ENCODE results near the gene EMID1.

The EMID1 gene

GRCh38 chr22:29260601-29261315 lies 55.1 kb downstream of the EMID1 start:
- no peak for DNase-seq (ENCODE audit: low spot score)

- no peak for DNase-seq (ENCODE audit: low spot score)
Observed at GRCh38 chr22:29263791-29264276, 58.1 kb downstream of the EMID1 start.

DNA sequence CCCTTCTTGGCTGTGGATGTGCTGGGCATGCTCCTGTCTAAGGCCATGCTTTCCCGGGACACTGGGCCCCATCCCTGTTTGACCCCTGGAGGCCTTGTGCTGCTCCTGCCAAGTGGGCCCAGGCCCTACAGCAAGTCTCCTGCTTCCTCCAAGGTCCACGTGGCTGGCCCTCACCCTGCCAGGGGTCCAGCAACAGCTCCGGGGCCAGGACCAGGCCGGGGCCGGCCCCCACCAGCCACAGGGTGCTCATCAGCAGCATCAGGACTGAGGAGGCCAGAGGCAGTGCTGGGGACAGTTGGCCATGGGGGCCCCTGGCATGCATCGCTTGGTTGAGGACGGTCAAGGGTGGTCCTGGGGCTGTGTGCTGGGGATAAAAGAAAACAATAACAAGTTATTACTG lies 59.6 kb downstream of the EMID1 start:
- DNase-seq (ENCODE audit: low spot score) = no peak

- DNase-seq (ENCODE audit: low spot score) = no peak
Observed at GRCh38 chr22:29265929-29266328, 60.2 kb downstream of the EMID1 start.

DNA sequence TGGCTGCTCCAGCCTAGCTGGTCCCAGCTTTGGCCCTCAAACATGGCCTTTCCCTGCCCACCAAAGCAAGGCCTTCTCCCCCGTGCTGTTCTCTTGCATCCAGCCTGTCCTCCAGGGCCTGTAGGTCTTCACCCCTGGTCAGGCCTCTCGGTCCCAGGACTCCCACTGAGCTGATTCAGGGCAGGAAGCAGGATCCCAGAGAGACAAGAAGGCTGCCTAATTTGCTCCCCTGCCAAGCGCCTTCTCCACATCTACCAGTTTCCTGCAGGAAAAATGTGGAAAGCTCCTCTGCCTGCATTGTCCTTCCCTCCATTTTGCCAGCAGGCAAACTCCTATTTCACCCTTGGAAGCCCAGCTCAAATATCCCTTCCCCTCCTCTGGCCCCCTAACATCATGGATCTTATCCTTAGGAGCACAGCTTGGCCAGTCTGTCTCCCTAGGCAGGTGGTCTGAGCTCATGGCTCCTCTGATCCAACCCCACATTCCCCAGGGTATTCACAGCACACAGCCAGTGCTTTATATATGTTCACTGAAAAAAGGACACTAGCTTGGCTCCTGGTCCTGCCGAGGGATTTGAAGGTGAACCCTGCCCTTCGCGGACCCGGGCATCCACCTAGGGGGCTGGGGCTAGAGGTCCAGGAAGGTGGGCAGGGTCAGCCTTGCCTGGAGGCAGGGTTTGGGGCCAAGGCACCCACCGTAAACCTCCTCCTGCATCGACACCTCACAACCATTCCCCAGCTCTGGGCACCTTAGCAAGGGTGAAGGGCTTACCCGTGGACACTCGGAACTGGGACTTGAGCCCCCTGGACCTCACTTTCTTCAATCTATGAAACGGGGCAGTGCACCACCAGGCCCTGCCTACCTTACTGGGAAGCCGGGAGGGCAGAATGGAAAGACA lies 61.1 kb downstream of the EMID1 start:
- no peak for DNase-seq (ENCODE audit: low spot score)

GRCh38 chr22:29267462-29267857 lies 61.8 kb downstream of the EMID1 start:
- no peak for DNase-seq (ENCODE audit: low spot score)

DNA sequence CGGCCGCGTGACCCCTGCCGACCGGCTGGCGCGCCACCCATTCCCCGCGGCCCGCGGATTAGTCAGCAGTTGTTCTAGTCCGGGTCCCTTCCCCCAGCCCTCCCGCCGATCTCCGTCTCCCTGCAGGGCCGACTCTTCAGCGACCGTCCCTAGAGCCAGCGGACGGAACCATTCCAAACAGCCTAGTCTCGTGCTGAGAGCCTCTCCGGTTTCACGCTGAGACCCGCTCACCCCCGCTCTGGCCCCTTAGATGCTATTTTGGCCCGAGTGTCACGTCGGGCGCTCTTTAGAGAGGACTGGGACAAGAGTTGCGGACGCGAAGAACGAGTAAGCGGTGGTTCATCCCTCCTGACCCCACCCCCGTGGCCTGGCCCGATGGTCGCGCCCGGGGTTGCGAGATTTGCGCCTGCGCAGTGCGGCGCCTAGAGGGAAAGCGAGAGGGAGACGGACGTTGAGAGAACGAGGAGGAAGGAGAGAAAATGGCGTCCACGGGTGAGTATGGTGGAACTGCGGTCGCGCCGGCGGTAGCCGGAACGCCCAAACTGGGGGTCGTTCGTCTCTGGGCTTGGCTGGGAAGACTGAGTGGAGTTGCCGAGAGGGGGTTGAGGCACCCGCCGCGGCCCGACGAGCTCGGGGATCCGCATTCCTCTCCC lies 62.3 kb downstream of the EMID1 start, which contains the start of the genes EWSR1 and RHBDD3:
Gene EWSR1 (plus strand): TSS at position 411 of the 653 bp plus-strand sequence. CDS start 69 bp downstream, at position 480.
Gene RHBDD3 (minus strand): TSS at position 124 of the 653 bp plus-strand sequence. CDS start 2,355 bp downstream, outside the sequence.
- DNase-seq (ENCODE audit: low spot score) = peak; percentile 97

- peak; percentile 48 for DNase-seq (ENCODE audit: low spot score)
Observed at GRCh38 chr22:29268511-29269229, 63.0 kb downstream of the EMID1 start.

- no peak for DNase-seq (ENCODE audit: low spot score)
Observed at GRCh38 chr22:29269230-29269604, 63.5 kb downstream of the EMID1 start.

DNA sequence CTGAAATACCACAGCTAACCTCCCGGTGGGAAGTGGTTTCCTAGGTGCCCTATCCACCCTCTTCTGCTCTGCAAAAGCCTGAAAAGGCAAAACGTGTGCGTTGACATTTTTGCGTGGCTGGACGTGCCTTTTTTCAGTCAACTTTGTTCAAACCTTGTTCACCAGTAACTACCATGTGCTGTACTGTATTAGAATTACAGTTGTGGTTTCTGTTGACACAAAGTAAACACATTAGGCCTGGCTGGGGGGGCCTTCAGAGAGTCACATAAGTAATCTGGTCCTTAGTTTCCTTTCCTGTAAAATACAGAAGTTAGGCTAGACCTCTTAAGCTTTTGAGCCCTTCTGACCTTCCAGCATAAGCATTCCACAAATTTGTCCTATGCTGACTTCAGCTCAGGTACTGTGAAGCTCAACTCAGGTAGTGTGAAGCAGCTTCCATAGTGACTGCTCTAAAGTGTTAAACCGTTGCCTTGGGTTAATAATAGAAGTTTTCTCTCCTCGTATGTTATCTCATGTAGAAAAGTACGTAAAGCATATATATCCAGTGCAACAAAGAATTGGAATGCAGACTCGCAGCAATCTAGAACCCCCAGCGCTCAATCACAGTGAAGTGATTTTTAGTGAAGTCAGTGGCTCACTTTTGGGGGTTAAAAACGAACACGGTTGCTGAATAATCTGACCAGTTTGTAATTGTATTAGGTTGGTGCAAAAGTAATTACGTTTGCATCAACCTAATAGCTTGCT lies 64.2 kb downstream of the EMID1 start:
- DNase-seq (ENCODE audit: low spot score) = no peak

GRCh38 chr22:29270475-29271271 lies 65.0 kb downstream of the EMID1 start:
- no peak for DNase-seq (ENCODE audit: low spot score)

GRCh38 chr22:29272624-29273023 lies 66.9 kb downstream of the EMID1 start:
- DNase-seq (ENCODE audit: low spot score) = no peak

- DNase-seq (ENCODE audit: low spot score) = no peak
Observed at GRCh38 chr22:29275167-29275566, 69.5 kb downstream of the EMID1 start.

GRCh38 chr22:29275819-29276565 lies 70.3 kb downstream of the EMID1 start:
- peak; percentile 68 for DNase-seq (ENCODE audit: low spot score)

DNA sequence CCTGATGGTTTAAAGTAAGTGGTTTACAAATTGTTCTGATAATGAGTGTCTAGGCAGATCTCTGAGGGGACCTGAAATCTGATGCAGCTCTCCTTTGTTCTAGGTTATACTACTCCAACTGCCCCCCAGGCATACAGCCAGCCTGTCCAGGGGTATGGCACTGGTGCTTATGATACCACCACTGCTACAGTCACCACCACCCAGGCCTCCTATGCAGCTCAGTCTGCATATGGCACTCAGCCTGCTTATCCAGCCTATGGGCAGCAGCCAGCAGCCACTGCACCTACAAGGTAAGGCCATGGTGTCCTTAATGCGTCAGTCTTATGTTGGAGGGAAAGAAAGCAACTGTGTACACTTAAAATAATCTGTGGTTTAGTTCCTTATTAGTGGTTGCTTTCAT lies 72.2 kb downstream of the EMID1 start:
- no peak for DNase-seq (ENCODE audit: low spot score)

DNA sequence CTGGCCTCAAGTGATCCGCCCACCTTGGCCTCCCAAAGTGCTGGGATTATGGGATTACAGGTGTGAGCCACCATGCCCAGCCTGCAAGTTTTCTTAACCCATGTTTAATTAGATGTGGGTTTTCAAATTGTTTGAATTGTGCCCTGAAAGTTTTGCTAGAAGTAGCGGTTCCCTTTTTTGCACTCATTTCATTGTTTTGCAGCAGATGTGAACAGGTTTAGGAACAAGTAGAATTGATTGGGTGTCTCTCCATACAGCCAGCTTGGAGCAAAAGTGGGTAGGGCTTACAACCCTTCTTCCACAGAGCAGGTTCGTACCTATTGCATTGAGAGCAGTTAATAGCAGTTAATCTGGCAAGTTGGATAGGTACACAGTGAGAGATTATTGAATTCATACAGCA lies 78.5 kb downstream of the EMID1 start:
- DNase-seq (ENCODE audit: low spot score) = no peak

- DNase-seq (ENCODE audit: low spot score) = no peak
Observed at GRCh38 chr22:29288837-29289236, 83.1 kb downstream of the EMID1 start.

- no peak for DNase-seq (ENCODE audit: low spot score)
Observed at GRCh38 chr22:29290061-29290460, 84.4 kb downstream of the EMID1 start.

DNA sequence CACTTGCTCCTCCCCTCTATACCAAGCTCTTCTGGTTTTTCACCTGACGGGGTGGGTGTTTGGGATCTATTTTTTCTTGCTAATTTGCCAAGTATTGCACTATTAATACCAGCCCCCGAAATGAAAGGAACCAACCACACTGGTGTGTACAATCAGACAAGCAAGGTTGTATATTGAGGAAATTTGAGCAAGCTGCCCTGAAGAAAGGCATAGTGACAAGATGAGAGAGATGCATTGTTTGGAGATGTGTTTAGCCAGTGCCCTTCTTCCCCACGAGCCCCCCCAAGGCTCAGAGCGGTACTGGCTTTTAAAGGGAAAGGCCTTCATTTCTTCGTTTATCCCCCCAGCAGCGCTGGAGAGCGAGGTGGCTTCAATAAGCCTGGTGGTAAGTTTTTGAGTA lies 85.5 kb downstream of the EMID1 start:
- DNase-seq (ENCODE audit: low spot score) = no peak
